GM19023 (cell line): Measurements from ENCODE around the gene HEXB.
"Not testable (repeated sequence)": the region's sequence is repeated elsewhere in the genome, so short reads cannot be mapped to it uniquely, and the experiment has no call there.

Source experiments
- ATAC-seq: cut with Tn5 transposase; IDR thresholded peaks from one replicate; pipeline ENCODE4 v1.9.1; 2021; ENCODE audit warnings: mild to moderate bottlenecking, moderate library complexity; ENCODE audit not compliant: unreplicated experiment

The HEXB gene

GRCh38 chr5:74725331-74725730 is 40.3 kb downstream of the HEXB start:
- no peak for ATAC-seq

DNA sequence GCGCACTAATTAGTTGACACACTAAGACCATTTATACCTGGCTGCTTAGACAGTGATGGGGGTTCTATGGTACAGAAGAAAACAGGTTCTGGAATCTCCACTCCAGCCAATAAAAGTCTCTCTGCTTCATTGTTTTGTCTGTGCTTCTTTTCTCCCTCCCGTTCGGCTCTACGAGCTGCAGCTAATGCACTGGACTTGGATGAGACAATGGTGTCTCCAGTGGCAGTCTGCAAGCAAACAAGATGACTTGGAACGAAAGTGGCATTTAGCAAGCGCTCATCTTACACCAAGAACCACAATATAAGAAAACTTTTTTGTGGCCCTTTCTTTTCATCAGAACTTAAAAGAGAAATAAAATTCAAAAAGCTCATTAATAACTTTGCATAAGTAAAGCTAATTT is 51.7 kb downstream of the HEXB start:
- no peak for ATAC-seq

- ATAC-seq, result no peak
These were observed 53.4 kb downstream of the HEXB start for GRCh38 chr5:74738406-74738805.

DNA sequence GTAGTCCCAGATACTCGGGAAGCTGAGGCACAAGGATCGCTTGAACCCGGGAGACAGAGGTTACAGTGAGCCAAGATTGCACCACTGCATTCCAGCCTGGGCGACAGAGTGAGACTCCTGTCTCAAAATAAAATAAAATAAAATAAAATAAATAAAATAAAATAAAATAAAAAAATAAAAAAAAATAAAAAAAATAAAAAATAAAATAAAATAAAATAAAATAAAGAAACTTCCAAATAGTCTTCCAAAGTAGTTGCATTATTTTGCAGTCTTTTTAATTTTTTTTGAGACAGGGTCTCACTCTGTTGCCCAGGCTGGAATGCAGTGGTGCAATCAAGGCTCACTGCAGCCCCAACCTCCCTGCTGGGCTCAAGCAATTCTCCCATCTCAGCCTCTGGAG is 63.7 kb downstream of the HEXB start:
- ATAC-seq, result not testable (repeated sequence)

- no peak for ATAC-seq
These were observed 76.2 kb downstream of the HEXB start for GRCh38 chr5:74761241-74761640.

DNA sequence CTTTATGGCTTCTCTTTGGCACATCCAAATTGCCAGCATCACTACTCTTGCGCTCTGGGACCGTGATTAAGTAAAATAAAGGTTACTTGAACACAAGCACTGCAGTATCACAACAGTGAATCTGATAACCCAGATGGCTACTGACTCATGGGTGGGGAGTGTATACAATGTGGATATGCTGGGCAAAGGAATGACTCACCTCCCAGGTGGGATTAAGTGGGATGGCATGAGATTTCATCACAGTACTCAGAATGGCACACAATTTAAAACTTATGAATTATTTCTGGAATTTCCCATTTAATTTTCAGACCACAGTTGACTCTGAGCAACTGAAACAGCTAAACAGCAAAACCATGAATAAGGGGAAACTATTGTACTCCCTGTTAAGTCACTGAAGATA is 77.6 kb downstream of the HEXB start:
- ATAC-seq, result no peak

- ATAC-seq, result no peak
These were observed 78.5 kb downstream of the HEXB start for GRCh38 chr5:74763504-74763903.

DNA sequence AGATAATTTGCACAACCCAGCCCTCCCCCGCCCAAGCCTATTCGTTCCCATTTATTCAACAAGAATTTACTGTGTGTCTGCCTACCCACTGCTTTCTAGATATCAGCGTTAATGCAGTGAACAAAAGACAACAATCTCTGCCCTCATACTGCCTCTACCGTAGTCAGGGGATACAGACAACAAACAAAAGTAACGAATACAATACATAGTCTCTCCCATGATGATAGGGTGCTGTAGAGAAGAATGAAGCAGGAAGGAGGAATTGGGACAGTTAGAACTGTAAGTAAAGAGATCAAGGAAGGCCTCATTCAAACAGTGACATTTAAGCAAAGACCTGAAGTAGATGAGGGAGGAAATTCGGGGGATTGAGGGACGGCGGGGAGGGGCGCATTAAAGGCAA is 80.2 kb downstream of the HEXB start:
- no peak for ATAC-seq

DNA sequence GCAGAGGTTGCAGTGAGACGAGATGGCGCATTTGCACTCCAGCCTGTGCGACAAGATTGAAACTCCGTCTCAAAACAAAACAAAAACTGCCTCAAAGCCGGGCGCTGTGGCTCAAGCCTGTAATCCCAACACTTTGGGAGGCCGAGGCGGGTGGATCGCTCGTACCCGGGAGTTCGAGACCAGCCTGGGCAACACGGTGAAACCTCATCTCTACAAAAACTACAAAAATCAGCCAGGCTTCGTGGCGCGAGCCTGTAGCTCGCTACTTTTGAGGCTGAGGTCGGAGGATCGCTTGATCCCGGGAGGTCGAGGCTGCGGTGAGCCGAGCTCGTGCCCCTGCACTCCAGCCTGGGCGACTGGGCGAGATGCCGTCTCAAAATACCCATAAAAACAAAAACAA is 80.9 kb downstream of the HEXB start:
- no peak for ATAC-seq

DNA sequence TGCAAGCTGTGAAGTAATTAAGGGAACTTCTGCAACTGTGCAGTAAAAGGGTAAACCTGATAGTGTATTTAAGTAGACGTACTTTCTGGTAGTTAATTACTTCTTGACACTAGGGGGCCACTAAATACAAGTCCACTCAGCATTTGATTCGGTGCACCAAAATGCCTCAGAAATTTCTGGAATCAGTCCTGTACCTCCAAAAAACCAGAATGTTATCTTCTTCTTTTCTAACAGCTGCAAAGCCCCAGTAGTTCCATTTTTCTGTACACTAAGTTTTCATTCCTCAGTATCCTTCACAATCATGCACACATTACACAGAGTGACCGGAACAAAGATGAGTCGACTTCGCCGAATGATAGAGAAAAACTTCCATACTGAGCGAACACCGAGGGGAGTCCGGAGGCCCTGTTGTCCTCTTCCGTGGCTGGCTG is 81.4 kb downstream of the HEXB start:
- ATAC-seq, result peak; percentile 39

DNA sequence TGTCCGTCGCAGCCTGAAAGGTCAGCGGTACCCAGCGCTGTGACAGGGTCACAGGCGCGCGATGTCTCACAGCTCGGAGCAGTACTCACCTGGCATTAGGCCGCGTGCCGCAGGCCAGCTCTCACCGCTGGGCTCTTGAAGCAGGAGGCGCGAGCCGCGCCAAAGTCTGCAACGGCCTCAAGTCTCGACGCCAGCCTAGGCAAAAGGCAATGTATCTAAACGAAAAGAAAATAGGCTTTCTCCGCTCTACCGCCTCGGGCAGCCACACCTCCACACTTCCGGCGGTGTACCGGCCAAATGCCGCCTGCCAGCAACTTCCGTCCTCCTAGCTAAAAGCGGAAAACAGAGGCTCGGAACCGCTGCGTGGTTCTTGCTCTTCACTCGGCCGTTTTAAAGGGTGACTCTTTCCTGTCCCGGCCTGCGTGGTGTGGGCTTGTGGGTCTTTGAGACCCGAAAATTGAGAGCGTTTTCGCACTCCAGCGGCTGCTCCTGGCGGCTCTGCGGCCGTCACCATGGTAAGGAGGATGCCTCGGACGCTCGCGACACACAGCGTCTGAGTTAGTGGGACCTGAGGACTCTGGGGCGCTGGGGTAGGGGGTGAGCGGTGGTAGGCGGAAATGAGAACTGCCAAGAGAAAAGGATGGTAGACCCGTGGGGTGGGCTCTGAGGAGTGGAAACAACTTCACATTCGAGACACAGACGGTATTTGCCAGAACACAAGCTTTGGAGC is 82.0 kb downstream of the HEXB start, which contains the start of the genes GFM2 and NSA2:
Gene GFM2 (minus strand): TSS at position 269 of the 730 bp plus-strand sequence. CDS start 3,375 bp downstream, outside the sequence.
Gene NSA2 (plus strand): TSS at position 401 of the 730 bp plus-strand sequence. CDS start 112 bp downstream, at position 513.
- peak; percentile 86 for ATAC-seq

- ATAC-seq, result peak; percentile 18
These were observed 82.5 kb downstream of the HEXB start for GRCh38 chr5:74767579-74767913.
